HepG2 (cell line): Measurements from ENCODE around the gene ZDHHC6. TPM values are rescaled to one million over a fixed set of nuclear protein-coding genes. Genes with fewer than 3 reads are reported as not detected.
A peak's percentile ranks its signal among the peaks of the same experiment; 100 is the strongest.

Experiments
- ATAC-seq: fragments of 200-7000 bp; cut with Tn5 transposase; 3 replicates; pipeline ENCODE4 v1.9.1; 2020; ENCODE audit warnings: mild to moderate bottlenecking, moderate library complexity
- BruUV-seq: library from RNA; stranded (reverse); fragments of 400-500 nt; replicated peaks from 2 replicates; lab custom pipeline; 2021; lab: Mats Ljungman, UMichigan
- CTCF ChIA-PET: fragments of 300-600 bp; formaldehyde crosslinking; extraction: SDS; loops from one replicate; lab custom pipeline; 2021; ENCODE audit warnings: low total read pairs, inconsistent platforms, low intra/inter-chr PET ratio; lab: Yijun Ruan, JAX
- POLR2A ChIA-PET: fragments of 350-600 bp; sonication (Branson Sonifier 250); formaldehyde crosslinking; loops from one replicate; lab custom pipeline; 2020; ENCODE audit warnings: antibody characterized with exemption, inconsistent platforms; lab: Yijun Ruan, JAX
- DNase-seq: peaks from one replicate; pipeline ENCODE4 v3.0.0-alpha.2; 2015; ENCODE audit warnings: low spot score
- FAIRE-seq: peaks from 3 replicates; lab custom pipeline; 2011; peaks lifted over from hg19 to GRCh38; lab: Jason Lieb, UNC
- H2AFZ ChIP-seq: one replicate; pipeline ENCODE4 v1.6.1; 2011; ENCODE audit warnings: low read length, inconsistent platforms
- H3K27ac ChIP-seq: fragments of 300-600 bp; 3 replicates; pipeline ENCODE4 v1.8.0; 2011; ENCODE audit warnings: mixed run types, mild to moderate bottlenecking, mixed read lengths, low read length, inconsistent platforms; ENCODE audit not compliant: insufficient read depth; ENCODE audit errors: extremely low read length
- H3K27me3 ChIP-seq, 2 experiments: fragments of 200-600 bp in 1 of 2; 2 replicates in 1 of 2; 3 replicates in 1 of 2; pipeline versions ENCODE4 v1.6.0 to v1.8.0; 2011; ENCODE audit warnings: low read length in 2 of 2, mild to moderate bottlenecking in 2 of 2, moderate library complexity in 2 of 2, inconsistent platforms in 1 of 2; ENCODE audit not compliant: insufficient read depth in 2 of 2, control insufficient read depth in 1 of 2
- H3K36me3 ChIP-seq, 2 experiments: fragments of 200-600 bp in 1 of 2; replicated peaks in 1 of 2; 2 replicates in 1 of 2; 3 replicates in 1 of 2; pipeline versions ENCODE4 v1.5.1 to v1.8.0; 2011; ENCODE audit warnings: low read length in 2 of 2, inconsistent platforms in 1 of 2; ENCODE audit not compliant: insufficient read depth in 2 of 2, control insufficient read depth in 1 of 2
- H3K4me1 ChIP-seq: 2 replicates; pipeline ENCODE4 v1.5.1; 2012; ENCODE audit warnings: low read length, inconsistent platforms; ENCODE audit not compliant: insufficient read depth
- H3K4me2 ChIP-seq: 2 replicates; pipeline ENCODE4 v1.6.0; 2011; ENCODE audit warnings: low read depth, low read length, inconsistent platforms
- H3K4me3 ChIP-seq, 3 experiments: fragments of 200-600 bp in 1 of 3; sonication (generic), shearing (Covaris generic) in 1 of 3; replicated peaks in 1 of 3; 2 replicates each; pipeline ENCODE4 v1.5.1; 2011 to 2016; ENCODE audit warnings: low read length in 3 of 3, inconsistent platforms in 2 of 3, low read depth in 2 of 3, mild to moderate bottlenecking in 2 of 3, control low read depth in 1 of 3, mixed read lengths in 1 of 3; ENCODE audit not compliant: insufficient read depth in 1 of 3
- H3K79me2 ChIP-seq: one replicate; pipeline ENCODE4 v1.6.1; 2011; ENCODE audit warnings: low read length, inconsistent platforms; ENCODE audit not compliant: insufficient read depth
- H3K9ac ChIP-seq: 2 replicates; pipeline ENCODE4 v1.6.0; 2011; ENCODE audit warnings: mild to moderate bottlenecking, low read depth, low read length, inconsistent platforms; ENCODE audit not compliant: insufficient read depth
- H3K9me3 ChIP-seq: 2 replicates; pipeline ENCODE4 v1.5.1; 2012; ENCODE audit warnings: mild to moderate bottlenecking, low read length
- H4K20me1 ChIP-seq: 2 replicates; pipeline ENCODE4 v1.6.0; 2011; ENCODE audit warnings: inconsistent platforms, mild to moderate bottlenecking, low read length, moderate library complexity; ENCODE audit not compliant: insufficient read depth
- CBX1 ChIP-seq: IDR thresholded peaks from one replicate; pipeline ENCODE4 v1.6.1; 2016; ENCODE audit warnings: antibody characterized with exemption, low read depth
- FOXA1 ChIP-seq, 2 experiments: fragments of 450-650 bp in 1 of 2; sonication (generic) in 1 of 2; formaldehyde crosslinking in 1 of 2; IDR thresholded peaks; 2 replicates each; pipeline versions ENCODE4 v1.4.0 to v1.6.1; 2016 to 2020; ENCODE audit warnings: missing genetic modification reagents in 1 of 2
- PCBP1 ChIP-seq: fragments of 200-400 bp; formaldehyde crosslinking; IDR thresholded peaks from 2 replicates; pipeline ENCODE4 v1.6.1; 2017; ENCODE audit warnings: mild to moderate bottlenecking, low read depth, low read length, borderline replicate concordance
- PPARG ChIP-seq: conservative IDR thresholded peaks from 2 replicates; pipeline ENCODE4 v1.6.1; 2016; ENCODE audit warnings: missing biosample characterization, missing genetic modification reagents
- SAP130 ChIP-seq: IDR thresholded peaks from 2 replicates; pipeline ENCODE4 v1.6.1; 2016; ENCODE audit warnings: low read depth
- ZBTB20 ChIP-seq: sonication (generic); formaldehyde crosslinking; IDR thresholded peaks from 2 replicates; pipeline ENCODE4 v1.8.1; 2023; ENCODE audit warnings: missing genetic modification reagents, low read depth, mild to moderate bottlenecking, borderline replicate concordance
- ZNF121 ChIP-seq: sonication (generic); formaldehyde crosslinking; IDR thresholded peaks from 2 replicates; pipeline ENCODE4 v1.5.0; 2020; ENCODE audit warnings: mild to moderate bottlenecking, missing genetic modification reagents
- ZNF282 ChIP-seq: fragments of 450-650 bp; IDR thresholded peaks from 2 replicates; pipeline ENCODE4 v1.6.1; 2018; ENCODE audit not compliant: partially characterized antibody
- ZNF605 ChIP-seq: sonication (generic); formaldehyde crosslinking; IDR thresholded peaks from 2 replicates; pipeline ENCODE4 v1.8.0; 2022; ENCODE audit warnings: mild to moderate bottlenecking, missing genetic modification reagents
- ZNF773 ChIP-seq: sonication (generic); formaldehyde crosslinking; IDR thresholded peaks from 2 replicates; pipeline ENCODE4 v1.4.0; 2020; ENCODE audit warnings: missing genetic modification reagents, borderline replicate concordance
- ZNF776 ChIP-seq: sonication (generic); formaldehyde crosslinking; IDR thresholded peaks from 2 replicates; pipeline ENCODE4 v1.4.0; 2020; ENCODE audit warnings: mild to moderate bottlenecking, missing genetic modification reagents
- ZNF878 ChIP-seq: sonication (generic); formaldehyde crosslinking; IDR thresholded peaks from 2 replicates; pipeline ENCODE4 v1.8.1; 2023; ENCODE audit warnings: mild to moderate bottlenecking, missing genetic modification reagents, moderate library complexity
- WGBS: methylation state at CpG from one replicate; pipeline ENCODE4 v1.1.6; 2017; ENCODE audit warnings: low lambda C conversion rate; 5-methylcytosine and 5-hydroxymethylcytosine counted together
- in situ Hi-C: cut with HindIII; loops from 2 replicates; pipeline ENCODE4 v1.10.0; 2017; ENCODE audit warnings: low pct_unique_long_range_greater_than_20kb; ENCODE audit not compliant: extremely low pct_ligation_motif_present
- intact Hi-C: fragments of 100-400 bp; cut with micrococcal nuclease; formaldehyde crosslinking; loops from one replicate; pipeline ENCODE4 v1.10.0; 2022; ENCODE audit not compliant: unreplicated experiment
- polyA plus RNA-seq, 8 experiments: library from polyadenylated mRNA; depleted of rRNA in 3 of 8; stranded (reverse) in 7 of 8; unstranded in 1 of 8; fragments of >200 nt; fragmentation: Illumina TruSeq in 4 of 8; extraction: Trizol in 4 of 8; gene quantifications; 2 replicates each; pipeline versions ENCODE4 v1.2.1 to v1.2.3, GENCODE V29; 2011 to 2016; ENCODE audit warnings: low read depth in 4 of 8, missing spikeins in 1 of 8, mixed read lengths in 1 of 8; ENCODE audit not compliant: insufficient read depth in 1 of 8
- total RNA-seq, 5 experiments: library from RNA; depleted of rRNA; stranded (reverse); fragments of >200 nt; fragmentation: Illumina TruSeq; extraction: Trizol; gene quantifications; 2 replicates each; pipeline ENCODE4 v1.2.3, GENCODE V29; 2016; ENCODE audit warnings: low read depth in 1 of 5

Gene ZDHHC6
- total and polyA plus RNA-seq, 2 of the 13 experiments (the other 11 are each of a cell fraction or from before 2014, with no cell fraction given), result 20.9 to 49.4 TPM

DNA sequence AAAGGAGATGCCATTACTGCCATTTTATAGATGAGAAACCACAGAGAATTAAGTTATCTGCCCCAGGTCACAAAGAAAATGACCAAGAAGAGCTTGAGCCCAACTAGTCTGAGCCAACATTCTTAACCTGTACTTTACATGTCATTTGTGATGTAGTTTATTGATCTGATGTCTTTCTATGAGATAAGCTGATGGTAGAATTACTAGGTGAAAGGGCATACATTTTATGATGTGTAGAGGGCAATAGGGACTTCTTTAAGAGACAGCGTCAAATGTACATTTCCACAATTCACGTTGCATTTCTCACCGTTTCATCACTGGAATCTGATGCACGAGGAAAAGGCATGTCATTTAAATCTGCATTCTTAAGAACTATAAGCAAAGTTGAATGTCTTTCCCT, 61.5 kb downstream of the ZDHHC6 start:
- peaks cover 100% of the 10 kb centered on the region for H3K4me1 ChIP-seq
- POLR2A ChIA-PET, result interaction anchor here (0.5 to 7.6 kb wide), 3 partner anchors 10 to 371 kb away, joined by 3 to 72 read pairs (median 43); partner anchors contain the start of gene ACSL5
- in situ Hi-C loops, result no loop called here

DNA sequence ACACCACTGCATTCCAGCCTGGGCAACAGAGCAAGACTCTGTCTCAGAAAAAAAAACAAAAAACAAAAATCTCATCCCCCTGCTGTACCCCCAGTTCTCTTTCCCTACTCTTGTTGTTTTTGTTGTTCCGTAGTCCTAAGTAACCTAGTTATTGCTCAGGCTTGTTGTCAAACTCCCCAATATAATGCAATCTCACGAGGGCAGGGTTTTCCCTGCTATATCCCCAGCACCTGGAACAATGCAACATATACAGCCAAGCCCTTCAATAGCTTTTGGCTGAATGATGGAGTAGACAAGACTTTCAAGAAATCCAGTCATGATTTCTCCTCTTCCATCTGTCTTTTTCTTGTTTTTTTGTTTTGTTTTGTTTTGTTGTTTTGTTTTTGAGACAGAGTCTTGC, 62.6 kb downstream of the ZDHHC6 start:
- CTCF ChIA-PET, result no interaction called here
- no peaks in the 10 kb centered on the region for H3K9me3 ChIP-seq
- no peak for FAIRE-seq
- POLR2A ChIA-PET, result interaction anchor here (1.0 to 7.6 kb wide), 6 partner anchors 7 to 32 kb away, joined by 4 to 72 read pairs (median 8); partner anchors contain the start of gene ACSL5
- no peak for DNase-seq
- 98% methylated on average over 2 of the region's 2 CpGs for WGBS
- in situ Hi-C loops, result no loop called here
- no peak overlapping the region for H3K9ac ChIP-seq
- TF ChIP-seq ZNF878 (CRISPR knock-in tag), result no peak
- no peak for TF ChIP-seq ZNF605
- peak; percentile 51; the same call in 1 of the 2 replicates for TF ChIP-seq ZNF121 (CRISPR knock-in tag)
- TF ChIP-seq CBX1, result no peak
- no peak for TF ChIP-seq ZNF282
- TF ChIP-seq ZNF773 (CRISPR knock-in tag), result no peak
- TF ChIP-seq SAP130 (CRISPR knock-in tag), result no peak
- no peak for TF ChIP-seq FOXA1 (IDR thresholded peaks at IDR 0.05)
- no peak for TF ChIP-seq FOXA1 (CRISPR knock-in tag; IDR thresholded peaks at IDR 0.05)
- peaks cover 0 to 2% of the 10 kb centered on the region in 2 experiments; a peak in 3 of 5 replicates for H3K36me3 ChIP-seq
- H3K4me1 ChIP-seq, result peaks cover 100% of the 10 kb centered on the region
- intact Hi-C loops, result no loop called here
- H3K79me2 ChIP-seq, result peaks cover 63% of the 10 kb centered on the region
- no TSS peak for BruUV-seq
- no peak overlapping the region for H3K4me3 ChIP-seq
- peak overlapping the region; percentile 7 for H3K27ac ChIP-seq
- H4K20me1 ChIP-seq, result no peaks in the 10 kb centered on the region
- ATAC-seq, result no peak
- no peaks in the 10 kb centered on the region for H3K27me3 ChIP-seq
- no peak overlapping the region for H3K4me2 ChIP-seq
- no peak overlapping the region for H2AFZ ChIP-seq

More for the DNA sequence above, 61.5 kb downstream of the ZDHHC6 start:
- peaks cover 0 to 2% of the 10 kb centered on the region in 2 experiments; a peak in 3 of 5 replicates for H3K36me3 ChIP-seq
- H3K27ac ChIP-seq, result no peak overlapping the region
- H4K20me1 ChIP-seq, result no peaks in the 10 kb centered on the region
- H3K9ac ChIP-seq, result no peak overlapping the region
- no peak overlapping the region for H2AFZ ChIP-seq
- CTCF ChIA-PET, result no interaction called here
- no peaks in the 10 kb centered on the region for H3K9me3 ChIP-seq
- intact Hi-C loops, result no loop called here
- H3K4me3 ChIP-seq, result no peak overlapping the region
- DNase-seq (no peak), FAIRE-seq (no peak), ATAC-seq (no peak)
- peak; percentile 47; the same call in 1 of the 2 replicates for TF ChIP-seq PPARG (CRISPR knock-in tag)
- no peak for TF ChIP-seq ZBTB20 (CRISPR knock-in tag)
- TF ChIP-seq ZNF776, result no peak
- TF ChIP-seq PCBP1, result no peak
- H3K79me2 ChIP-seq, result peaks cover 73% of the 10 kb centered on the region
- no TSS peak for BruUV-seq
- no peak overlapping the region for H3K4me2 ChIP-seq
- WGBS, result 92% methylated on average over 4 of the region's 4 CpGs
- no peaks in the 10 kb centered on the region for H3K27me3 ChIP-seq
